KMS-11 (cell line): ENCODE measurements around the gene STK32B.

Source experiments
- H2AFZ ChIP-seq: fragments of 200-600 bp; sonication (generic); 2 replicates; pipeline ENCODE4 v1.6.1; 2016; ENCODE audit warnings: antibody characterized with exemption, mixed run types, low read depth
- H3K27ac ChIP-seq: fragments of 200-600 bp; sonication (generic); 2 replicates; pipeline ENCODE4 v1.6.1; 2016; ENCODE audit warnings: mild to moderate bottlenecking, mixed run types
- H3K27me3 ChIP-seq: fragments of 200-600 bp; sonication (generic); 2 replicates; pipeline ENCODE4 v1.6.1; 2017; ENCODE audit warnings: mild to moderate bottlenecking, low read depth, mixed run types, moderate library complexity; ENCODE audit not compliant: insufficient read depth
- H3K36me3 ChIP-seq: fragments of 200-600 bp; sonication (generic); 2 replicates; pipeline ENCODE4 v1.6.1; 2017; ENCODE audit warnings: mild to moderate bottlenecking, mixed run types; ENCODE audit not compliant: insufficient read depth
- H3K4me1 ChIP-seq: fragments of 200-600 bp; sonication (generic); 2 replicates; pipeline ENCODE4 v1.6.1; 2016; ENCODE audit warnings: mild to moderate bottlenecking, low read depth, mixed run types; ENCODE audit not compliant: poor library complexity, severe bottlenecking
- H3K4me2 ChIP-seq: fragments of 200-600 bp; sonication (generic); 2 replicates; pipeline ENCODE4 v1.7.0; 2016; ENCODE audit warnings: mild to moderate bottlenecking, mixed run types
- H3K4me3 ChIP-seq: fragments of 200-600 bp; sonication (generic); IDR thresholded peaks from 2 replicates; pipeline ENCODE4 v1.6.1; 2017; ENCODE audit warnings: low read depth, low read length, mixed read lengths; ENCODE audit not compliant: insufficient read depth
- H3K79me2 ChIP-seq: fragments of 200-600 bp; sonication (generic); 2 replicates; pipeline ENCODE4 v1.6.1; 2016; ENCODE audit warnings: low read depth, mixed run types; ENCODE audit not compliant: insufficient read depth
- H3K9ac ChIP-seq: fragments of 200-600 bp; sonication (generic); 2 replicates; pipeline ENCODE4 v1.6.1; 2016; ENCODE audit warnings: mild to moderate bottlenecking, mixed run types
- H4K20me1 ChIP-seq: fragments of 200-600 bp; sonication (generic); 2 replicates; pipeline ENCODE4 v1.6.1; 2016; ENCODE audit warnings: mild to moderate bottlenecking, mixed run types; ENCODE audit not compliant: insufficient read depth
- TF ChIP-seq, protein P1 (sequence below): fragments of 200-600 bp; sonication (generic); conservative IDR thresholded peaks from 2 replicates; pipeline ENCODE4 v1.6.1; 2017; ENCODE audit warnings: low read depth, mild to moderate bottlenecking, antibody characterized with exemption, low read length, moderate library complexity, mixed read lengths

Gene STK32B

DNA sequence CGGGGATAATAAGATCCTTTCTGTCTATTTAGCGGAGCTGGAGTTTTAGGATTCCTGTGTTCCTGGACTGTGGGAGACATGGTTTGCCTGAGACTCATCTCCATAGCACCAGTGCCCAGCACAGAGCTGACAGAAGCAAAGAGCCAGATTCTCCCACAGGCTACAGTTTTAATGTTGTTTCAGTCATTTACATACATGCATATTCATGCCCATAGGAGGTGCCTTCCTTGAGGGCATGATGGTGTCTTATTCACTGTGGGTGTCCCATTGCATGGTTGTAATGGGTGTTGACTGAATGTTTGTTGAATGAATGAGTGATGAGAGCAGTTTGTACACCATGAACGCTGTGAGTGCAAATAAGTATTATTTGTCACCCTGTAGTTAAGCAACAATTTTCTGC is 396.5 kb downstream of the STK32B start:
- Histone ChIP-seq H3K27ac (no peak overlapping the region), H3K27me3 (no peaks in the 10 kb centered on the region), H3K4me3 (no peak overlapping the region), H4K20me1 (no peaks in the 10 kb centered on the region), H3K4me1 (no peaks in the 10 kb centered on the region), H3K79me2 (no peaks in the 10 kb centered on the region), H3K4me2 (no peak overlapping the region), H3K9ac (no peak overlapping the region), H2AFZ (no peak overlapping the region), H3K36me3 (no peaks in the 10 kb centered on the region)
- TF ChIP-seq, protein P1, sequence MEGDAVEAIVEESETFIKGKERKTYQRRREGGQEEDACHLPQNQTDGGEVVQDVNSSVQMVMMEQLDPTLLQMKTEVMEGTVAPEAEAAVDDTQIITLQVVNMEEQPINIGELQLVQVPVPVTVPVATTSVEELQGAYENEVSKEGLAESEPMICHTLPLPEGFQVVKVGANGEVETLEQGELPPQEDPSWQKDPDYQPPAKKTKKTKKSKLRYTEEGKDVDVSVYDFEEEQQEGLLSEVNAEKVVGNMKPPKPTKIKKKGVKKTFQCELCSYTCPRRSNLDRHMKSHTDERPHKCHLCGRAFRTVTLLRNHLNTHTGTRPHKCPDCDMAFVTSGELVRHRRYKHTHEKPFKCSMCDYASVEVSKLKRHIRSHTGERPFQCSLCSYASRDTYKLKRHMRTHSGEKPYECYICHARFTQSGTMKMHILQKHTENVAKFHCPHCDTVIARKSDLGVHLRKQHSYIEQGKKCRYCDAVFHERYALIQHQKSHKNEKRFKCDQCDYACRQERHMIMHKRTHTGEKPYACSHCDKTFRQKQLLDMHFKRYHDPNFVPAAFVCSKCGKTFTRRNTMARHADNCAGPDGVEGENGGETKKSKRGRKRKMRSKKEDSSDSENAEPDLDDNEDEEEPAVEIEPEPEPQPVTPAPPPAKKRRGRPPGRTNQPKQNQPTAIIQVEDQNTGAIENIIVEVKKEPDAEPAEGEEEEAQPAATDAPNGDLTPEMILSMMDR = no peak

DNA sequence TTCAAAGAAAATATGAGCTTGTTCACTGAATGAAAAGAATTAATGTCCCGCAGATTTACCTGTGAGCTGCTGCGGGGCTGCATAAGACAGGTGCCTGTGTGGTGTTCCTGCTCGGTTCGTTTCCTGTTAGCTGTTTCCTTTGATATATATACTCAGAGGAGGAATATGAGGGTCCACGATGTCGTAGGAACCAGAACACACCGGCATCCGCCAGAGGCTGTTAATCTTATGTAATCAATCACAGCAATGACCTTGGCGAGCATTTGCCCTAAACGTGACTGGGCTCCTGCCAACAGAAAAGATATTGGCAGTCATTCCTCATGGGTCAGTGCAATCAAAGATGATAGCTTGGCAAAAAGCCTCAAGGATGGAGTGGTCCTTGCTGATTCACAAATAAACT is 396.9 kb downstream of the STK32B start:
- no peaks in the 10 kb centered on the region for H3K36me3 ChIP-seq
- no peaks in the 10 kb centered on the region for H3K4me1 ChIP-seq
- no peak overlapping the region for H3K27ac ChIP-seq
- H3K27me3 ChIP-seq = no peaks in the 10 kb centered on the region
- H4K20me1 ChIP-seq = no peaks in the 10 kb centered on the region
- no peaks in the 10 kb centered on the region for H3K79me2 ChIP-seq
- H3K4me3 ChIP-seq = no peak overlapping the region
- TF ChIP-seq, protein P1 = no peak
- H3K4me2 ChIP-seq = no peak overlapping the region
- H2AFZ ChIP-seq = no peak overlapping the region
- H3K9ac ChIP-seq = no peak overlapping the region

DNA sequence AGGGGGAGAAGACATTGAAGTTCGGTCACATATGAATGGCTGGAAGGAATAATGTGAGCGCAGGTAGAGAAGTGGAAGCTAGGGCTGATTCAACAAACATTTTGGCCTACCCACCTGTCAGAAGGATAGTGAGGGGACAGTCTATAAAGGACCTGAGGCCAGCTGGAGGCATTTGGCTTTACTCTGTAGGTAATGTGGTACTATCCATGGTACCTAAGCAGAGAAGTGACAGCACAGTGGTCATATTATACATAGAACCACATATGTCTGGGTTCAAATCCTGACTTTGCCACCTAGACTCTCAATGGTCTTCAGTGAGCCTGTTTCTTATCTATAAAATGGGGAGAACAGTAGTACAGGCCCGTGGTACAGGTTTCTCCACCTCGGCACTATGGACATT is 400.0 kb downstream of the STK32B start:
- no peak overlapping the region for H2AFZ ChIP-seq
- TF ChIP-seq, protein P1 = no peak
- H4K20me1 ChIP-seq = no peaks in the 10 kb centered on the region
- no peak overlapping the region for H3K4me3 ChIP-seq
- H3K27ac ChIP-seq = no peak overlapping the region
- no peaks in the 10 kb centered on the region for H3K36me3 ChIP-seq
- no peaks in the 10 kb centered on the region for H3K27me3 ChIP-seq
- H3K4me2 ChIP-seq = no peak overlapping the region
- H3K9ac ChIP-seq = no peak overlapping the region
- no peaks in the 10 kb centered on the region for H3K4me1 ChIP-seq
- H3K79me2 ChIP-seq = no peaks in the 10 kb centered on the region

DNA sequence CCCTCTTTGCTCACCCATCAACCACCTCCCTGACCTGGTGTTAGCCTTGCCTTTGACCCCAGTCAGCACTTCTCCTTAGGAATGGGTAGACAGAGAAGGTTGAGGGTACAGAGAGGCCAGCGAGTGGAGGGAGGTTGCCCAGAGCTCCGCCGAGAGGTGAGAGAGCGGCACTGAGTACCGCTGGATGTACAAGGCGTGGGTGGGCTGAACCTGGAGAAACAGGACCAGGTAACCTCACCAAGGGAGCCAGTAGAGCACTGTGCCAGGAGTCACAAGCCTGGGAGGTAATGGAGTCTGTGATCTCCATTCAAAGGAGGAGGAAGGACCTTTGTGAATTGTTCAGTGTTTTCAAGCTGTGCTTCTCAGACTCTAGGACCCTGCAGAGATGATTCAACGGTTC is 400.9 kb downstream of the STK32B start:
- Histone ChIP-seq H3K36me3 (no peaks in the 10 kb centered on the region), H3K27me3 (no peaks in the 10 kb centered on the region), H3K27ac (no peak overlapping the region), H4K20me1 (no peaks in the 10 kb centered on the region), H3K79me2 (no peaks in the 10 kb centered on the region), H2AFZ (no peak overlapping the region), H3K4me3 (no peak overlapping the region), H3K4me2 (no peak overlapping the region), H3K9ac (no peak overlapping the region), H3K4me1 (no peaks in the 10 kb centered on the region)
- TF ChIP-seq, protein P1 = no peak
